H1 (cell line): ENCODE measurements around the gene AGBL4.

ENCODE experiments used
- ATF3 ChIP-seq: IDR thresholded peaks from 2 replicates; pipeline ENCODE4 v1.6.1; 2011; ENCODE audit warnings: low read depth, mild to moderate bottlenecking, low read length; ENCODE audit not compliant: insufficient read depth
- CTCF ChIP-seq, 3 experiments: IDR thresholded peaks; 1 replicate in 2 of 3; 2 replicates in 1 of 3; pipeline versions ENCODE4 v1.5.1 to v1.6.1; 2011; ENCODE audit warnings: low read length in 3 of 3, mild to moderate bottlenecking in 3 of 3, inconsistent platforms in 2 of 3, low read depth in 1 of 3, moderate library complexity in 1 of 3; ENCODE audit not compliant: insufficient read depth in 1 of 3; ENCODE audit errors: control extremely low read depth in 1 of 3
- EP300 ChIP-seq, 2 experiments: IDR thresholded peaks; 1 replicate in 1 of 2; 2 replicates in 1 of 2; pipeline ENCODE4 v1.6.1; 2011 to 2012; ENCODE audit warnings: low read depth in 2 of 2, low read length in 2 of 2, mild to moderate bottlenecking in 2 of 2, borderline replicate concordance in 1 of 2, inconsistent platforms in 1 of 2, moderate library complexity in 1 of 2
- FOSL1 ChIP-seq: IDR thresholded peaks from 2 replicates; pipeline ENCODE4 v1.6.1; 2011; ENCODE audit warnings: mild to moderate bottlenecking, low read depth, low read length, moderate library complexity; ENCODE audit not compliant: insufficient read depth
- JUND ChIP-seq: IDR thresholded peaks from 2 replicates; pipeline ENCODE4 v1.6.1; 2011; ENCODE audit warnings: mild to moderate bottlenecking, improper control_type of control experiment, low read length
- MAFK ChIP-seq: IDR thresholded peaks from 2 replicates; pipeline ENCODE4 v1.6.1; 2012; ENCODE audit warnings: low read depth, mild to moderate bottlenecking, improper control_type of control experiment, low read length
- POLR2A ChIP-seq, 2 experiments: IDR thresholded peaks; 1 replicate in 1 of 2; 2 replicates in 1 of 2; pipeline ENCODE4 v1.6.1; 2011; ENCODE audit warnings: low read depth in 2 of 2, low read length in 2 of 2, mild to moderate bottlenecking in 2 of 2; ENCODE audit errors: control extremely low read depth in 1 of 2
- RAD21 ChIP-seq, 2 experiments: IDR thresholded peaks in 1 of 2; conservative IDR thresholded peaks in 1 of 2; 2 replicates each; pipeline ENCODE4 v1.6.1; 2011; ENCODE audit warnings: low read depth in 2 of 2, low read length in 2 of 2, improper control_type of control experiment in 1 of 2, inconsistent platforms in 1 of 2, mild to moderate bottlenecking in 1 of 2, moderate library complexity in 1 of 2
- RXRA ChIP-seq: IDR thresholded peaks from 2 replicates; pipeline ENCODE4 v1.6.1; 2011; ENCODE audit warnings: low read depth, mild to moderate bottlenecking, low read length, moderate library complexity; ENCODE audit not compliant: insufficient read depth
- ZNF274 ChIP-seq: IDR thresholded peaks from 2 replicates; pipeline ENCODE4 v1.7.0; 2012; ENCODE audit warnings: low read length, borderline replicate concordance; ENCODE audit errors: extremely low read depth

GRCh38 chr1:48643193-48643592, 1380.6 kb downstream of the AGBL4 start:
- TF ChIP-seq POLR2A (IDR thresholded peaks at IDR 0.05; ENCODE audit: control extremely low read depth in 1 of 2, low read depth in 2 of 2, low read length in 2 of 2) (no peak), CTCF (IDR thresholded peaks at IDR 0.05; ENCODE audit: control extremely low read depth in 1 of 3, insufficient read depth in 1 of 3, low read depth in 1 of 3, low read length in 3 of 3) (no peak), JUND (no peak), ZNF274 (no peak), FOSL1 (no peak), RAD21 (IDR thresholded peaks at IDR 0.05 in 1 of 2, conservative IDR thresholded peaks at IDR 0.05 in 1 of 2; ENCODE audit: low read depth in 2 of 2, low read length in 2 of 2) (no peak), RXRA (no peak), EP300 (IDR thresholded peaks at IDR 0.05; ENCODE audit: borderline replicate concordance in 1 of 2, low read depth in 2 of 2, low read length in 2 of 2) (no peak), MAFK (no peak), ATF3 (no peak)
